ENCODE data around the gene PACRG. TPM values are rescaled to one million over a fixed set of nuclear protein-coding genes. Genes with fewer than 3 reads are reported as not detected.

PACRG gene
- total RNA-seq, 1 donor from 2014 or later, result 1.1 TPM

DNA sequence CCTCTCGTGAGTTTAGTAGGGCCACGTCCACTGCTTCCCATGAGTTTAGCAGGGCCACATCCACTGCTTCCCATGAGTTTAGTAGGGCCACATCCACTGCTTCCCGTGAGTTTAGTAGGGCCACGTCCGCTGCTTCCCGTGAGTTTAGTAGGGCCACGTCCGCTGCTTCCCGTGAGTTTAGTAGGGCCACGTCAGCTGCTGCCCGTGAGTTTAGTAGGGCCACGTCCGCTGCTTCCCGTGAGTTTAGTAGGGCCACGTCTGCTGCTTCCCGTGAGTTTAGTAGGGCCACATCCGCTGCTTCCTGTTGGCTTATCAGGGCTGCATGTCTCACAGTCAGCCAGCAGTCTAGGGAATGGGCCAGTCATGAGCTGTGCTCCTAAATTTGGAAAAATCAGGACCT is 573.1 kb downstream of the PACRG start:
- Mint-ChIP-seq H3K9me3 (ENCODE audit: low read depth) (no peaks in the 10 kb centered on the region), H3K27me3 (ENCODE audit: low read depth) (no peaks in the 10 kb centered on the region), H3K36me3 (ENCODE audit: low read depth) (no peaks in the 10 kb centered on the region), H3K4me3 (ENCODE audit: unreplicated experiment) (no peak overlapping the region), H3K27ac (ENCODE audit: unreplicated experiment) (no peak overlapping the region), H3K4me1 (ENCODE audit: low read depth) (peaks cover 7% of the 10 kb centered on the region)
- no peak for TF ChIP-seq CTCF (IDR thresholded peaks at IDR 0.05)
- no peak for DNase-seq (ENCODE audit: low spot score)

GRCh38 chr6:163301726-163302635 is 574.2 kb downstream of the PACRG start:
- H3K4me1 Mint-ChIP-seq (ENCODE audit: low read depth), result peaks cover 5% of the 10 kb centered on the region
- DNase-seq (ENCODE audit: low spot score), result no peak
- no peaks in the 10 kb centered on the region for H3K36me3 Mint-ChIP-seq (ENCODE audit: low read depth)
- no peaks in the 10 kb centered on the region for H3K27me3 Mint-ChIP-seq (ENCODE audit: low read depth)
- no peak for TF ChIP-seq CTCF (IDR thresholded peaks at IDR 0.05)
- no peaks in the 10 kb centered on the region for H3K9me3 Mint-ChIP-seq (ENCODE audit: low read depth)
- H3K27ac Mint-ChIP-seq (ENCODE audit: unreplicated experiment), result no peak overlapping the region
- no peak overlapping the region for H3K4me3 Mint-ChIP-seq (ENCODE audit: unreplicated experiment)

- Mint-ChIP-seq H3K9me3 (ENCODE audit: low read depth) (no peaks in the 10 kb centered on the region), H3K36me3 (ENCODE audit: low read depth) (no peaks in the 10 kb centered on the region), H3K27ac (ENCODE audit: unreplicated experiment) (no peak overlapping the region), H3K4me3 (ENCODE audit: unreplicated experiment) (no peak overlapping the region), H3K27me3 (ENCODE audit: low read depth) (no peaks in the 10 kb centered on the region), H3K4me1 (ENCODE audit: low read depth) (no peaks in the 10 kb centered on the region)
- DNase-seq (ENCODE audit: low spot score), result no peak
- TF ChIP-seq CTCF (IDR thresholded peaks at IDR 0.05), result no peak
Observed at GRCh38 chr6:163302747-163303146, 575.0 kb downstream of the PACRG start.

- H3K4me3 Mint-ChIP-seq (ENCODE audit: unreplicated experiment), result no peak overlapping the region
- H3K9me3 Mint-ChIP-seq (ENCODE audit: low read depth), result no peaks in the 10 kb centered on the region
- no peak for DNase-seq (ENCODE audit: low spot score)
Observed at GRCh38 chr6:163306000-163306399, 578.2 kb downstream of the PACRG start.

More at GRCh38 chr6:163306000-163306399, 578.2 kb downstream of the PACRG start:
- H3K36me3 Mint-ChIP-seq (ENCODE audit: low read depth), result no peaks in the 10 kb centered on the region
- no peak overlapping the region for H3K27ac Mint-ChIP-seq (ENCODE audit: unreplicated experiment)
- TF ChIP-seq CTCF (IDR thresholded peaks at IDR 0.05), result no peak
- H3K27me3 Mint-ChIP-seq (ENCODE audit: low read depth), result no peaks in the 10 kb centered on the region
- peaks cover 8% of the 10 kb centered on the region for H3K4me1 Mint-ChIP-seq (ENCODE audit: low read depth)
